CD14-positive monocyte (primary cell): ENCODE results near the gene XXYLT1. TPM values are rescaled to one million over a fixed set of nuclear protein-coding genes. Genes with fewer than 3 reads are reported as not detected.

Experiments used
- DNase-seq, 3 donors: peaks; one replicate each; pipeline ENCODE4 v3.0.0-alpha.2; 2011 to 2022
- H2AFZ ChIP-seq: 2 replicates; pipeline ENCODE4 v1.6.0; 2012; ENCODE audit warnings: mild to moderate bottlenecking, low read depth, low read length, inconsistent platforms; ENCODE audit not compliant: insufficient read depth, poor library complexity, severe bottlenecking
- H3K27ac ChIP-seq, 2 donors: 1 replicate in 1 of 2; 2 replicates in 1 of 2; pipeline ENCODE4 v1.5.1; 2012 to 2013; ENCODE audit warnings: low read length in 2 of 2, control low read depth in 1 of 2, inconsistent platforms in 1 of 2, low read depth in 1 of 2, mild to moderate bottlenecking in 1 of 2
- H3K27me3 ChIP-seq, 2 donors: one replicate each; pipeline versions ENCODE4 v1.6.0 to v1.6.1; 2011 to 2013; ENCODE audit warnings: low read length in 2 of 2; ENCODE audit not compliant: control insufficient read depth in 2 of 2, insufficient read depth in 2 of 2
- H3K36me3 ChIP-seq, 2 donors: replicated peaks in 1 of 2; 1 replicate in 1 of 2; 2 replicates in 1 of 2; pipeline versions ENCODE4 v1.5.1 to v1.6.1; 2012 to 2013; ENCODE audit warnings: low read length in 2 of 2, control low read depth in 1 of 2, inconsistent platforms in 1 of 2, mild to moderate bottlenecking in 1 of 2; ENCODE audit not compliant: insufficient read depth in 2 of 2, control insufficient read depth in 1 of 2
- H3K4me1 ChIP-seq, 2 donors: 1 replicate in 1 of 2; 2 replicates in 1 of 2; pipeline versions ENCODE4 v1.5.1 to v1.6.1; 2012 to 2013; ENCODE audit warnings: low read length in 2 of 2, control low read depth in 1 of 2, inconsistent platforms in 1 of 2, mild to moderate bottlenecking in 1 of 2, moderate library complexity in 1 of 2; ENCODE audit not compliant: insufficient read depth in 2 of 2, control insufficient read depth in 1 of 2
- H3K4me2 ChIP-seq: replicated peaks from 2 replicates; pipeline ENCODE3; 2012; ENCODE audit warnings: low read length, moderate library complexity, mild to moderate bottlenecking; ENCODE audit not compliant: poor library complexity, severe bottlenecking; ENCODE audit errors: extremely low read depth
- H3K4me3 ChIP-seq, 3 experiments: fragments of 200-600 bp in 1 of 3; sonication (generic) in 1 of 3; replicated peaks in 1 of 3; 1 replicate in 2 of 3; 2 replicates in 1 of 3; pipeline ENCODE4 v1.5.1; 2011 to 2013; ENCODE audit warnings: low read length in 3 of 3, mild to moderate bottlenecking in 3 of 3, control low read depth in 2 of 3, low read depth in 2 of 3, inconsistent platforms in 1 of 3, moderate library complexity in 1 of 3
- H3K79me2 ChIP-seq: 2 replicates; pipeline ENCODE4 v1.6.0; 2012; ENCODE audit warnings: mild to moderate bottlenecking, control low read depth, inconsistent platforms, low read length, moderate library complexity; ENCODE audit not compliant: insufficient read depth
- H3K9ac ChIP-seq: 2 replicates; pipeline ENCODE4 v1.6.0; 2017; ENCODE audit warnings: low read length, mild to moderate bottlenecking; ENCODE audit not compliant: insufficient read depth, poor library complexity, severe bottlenecking
- H3K9me3 ChIP-seq, 2 donors: replicated peaks in 1 of 2; 1 replicate in 1 of 2; 2 replicates in 1 of 2; pipeline versions ENCODE4 v1.5.1 to v1.6.1; 2012 to 2013; ENCODE audit warnings: low read length in 2 of 2, control low read depth in 1 of 2; ENCODE audit not compliant: control insufficient read depth in 1 of 2, insufficient read depth in 1 of 2
- H4K20me1 ChIP-seq: 2 replicates; pipeline ENCODE4 v1.6.0; 2012; ENCODE audit warnings: mild to moderate bottlenecking, low read length, control low read depth, moderate library complexity; ENCODE audit not compliant: insufficient read depth
- H3K27ac Mint-ChIP-seq, 7 donors: one replicate each; pipeline ENCODE4 v1.8.0; 2020; ENCODE audit warnings: mild to moderate bottlenecking in 7 of 7, mixed read lengths in 7 of 7, moderate library complexity in 6 of 7, inconsistent platforms in 2 of 7
- H3K27me3 Mint-ChIP-seq, 3 donors: one replicate each; pipeline ENCODE4 v1.8.0; 2021 to 2022; ENCODE audit warnings: low read depth in 3 of 3, mild to moderate bottlenecking in 3 of 3, mixed read lengths in 3 of 3, moderate library complexity in 3 of 3, inconsistent platforms in 1 of 3
- H3K36me3 Mint-ChIP-seq, 2 donors: one replicate each; pipeline ENCODE4 v1.8.0; 2020; ENCODE audit warnings: mixed read lengths in 2 of 2, inconsistent platforms in 1 of 2, mild to moderate bottlenecking in 1 of 2
- H3K4me1 Mint-ChIP-seq: one replicate; pipeline ENCODE4 v1.8.0; 2020; ENCODE audit warnings: mild to moderate bottlenecking, mixed read lengths
- H3K4me3 Mint-ChIP-seq, 2 donors: one replicate each; pipeline ENCODE4 v1.8.0; 2020; ENCODE audit warnings: mild to moderate bottlenecking in 2 of 2, mixed read lengths in 2 of 2, moderate library complexity in 1 of 2
- H3K9me3 Mint-ChIP-seq, 7 donors: one replicate each; pipeline ENCODE4 v1.8.0; 2020 to 2022; ENCODE audit warnings: mixed read lengths in 7 of 7, mild to moderate bottlenecking in 6 of 7, moderate library complexity in 6 of 7, inconsistent platforms in 2 of 7
- WGBS: methylation state at CpG from one replicate; pipeline ENCODE4 v1.1.5; 2013; ENCODE audit warnings: missing lambda C conversion rate; ENCODE audit not compliant: insufficient coverage; 5-methylcytosine and 5-hydroxymethylcytosine counted together
- intact Hi-C, 2 donors: fragments of 100-400 bp; cut with micrococcal nuclease; formaldehyde crosslinking; loops; one replicate each; pipeline versions ENCODE4 v1.15.0 to v1.15.1; 2023
- polyA plus RNA-seq, 3 donors: library from polyadenylated mRNA; depleted of rRNA in 1 of 3; unstranded in 2 of 3; stranded (reverse) in 1 of 3; fragments of 300-500 nt in 2 of 3; fragments of >200 nt in 1 of 3; fragmentation: Illumina TruSeq in 2 of 3; gene quantifications; 1 replicate in 2 of 3; 2 replicates in 1 of 3; pipeline ENCODE4 v1.2.3, GENCODE V29; 2012 to 2021
- TF ChIP-seq, protein P1 (sequence below): fragments of 200-600 bp; IDR thresholded peaks from one replicate; pipeline ENCODE4 v1.8.0; 2022; ENCODE audit warnings: antibody characterized with exemption, mild to moderate bottlenecking

The XXYLT1 gene
- polyA plus RNA-seq, 3 donors, result 11.8 to 13.5 (median 13.2) TPM

DNA sequence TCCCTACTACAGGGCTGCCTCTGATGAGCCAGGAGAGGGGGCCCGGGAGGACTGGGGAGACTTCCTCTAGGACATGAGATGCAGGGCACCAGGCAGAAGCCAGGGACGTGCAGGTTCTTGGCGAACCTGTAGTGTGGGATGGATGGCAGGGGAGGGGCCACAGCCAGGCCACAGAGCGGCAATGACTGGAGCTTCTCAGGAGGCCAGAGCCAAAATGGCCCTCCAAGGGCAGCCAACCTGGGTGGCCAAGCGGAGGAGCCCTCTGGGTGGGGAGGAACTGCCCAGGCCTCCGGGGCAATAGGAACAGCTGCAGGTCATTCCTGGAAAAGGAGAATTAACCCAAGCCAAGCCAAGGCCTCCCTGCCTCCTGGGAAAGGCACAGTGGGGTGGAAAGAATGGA lies 224.5 kb downstream of the XXYLT1 start:
- Histone ChIP-seq H3K9me3 (no peaks in the 10 kb centered on the region), H4K20me1 (no peaks in the 10 kb centered on the region), H3K79me2 (no peaks in the 10 kb centered on the region), H2AFZ (no peak overlapping the region), H3K4me2 (no peak overlapping the region), H3K4me3 (no peak overlapping the region), H3K36me3 (no peaks in the 10 kb centered on the region), H3K27me3 (no peaks in the 10 kb centered on the region), H3K27ac (no peak overlapping the region), H3K4me1 (peaks cover 21 to 25% of the 10 kb centered on the region in 2 donors), H3K9ac (no peak overlapping the region)
- no peak overlapping the region for H3K4me3 Mint-ChIP-seq
- WGBS, result 81% methylated on average over 5 of the region's 6 CpGs
- intact Hi-C loops, result no loop called here
- H3K27ac Mint-ChIP-seq, result no peak overlapping the region
- peaks cover 0 to 8% (median 4%) of the 10 kb centered on the region in 3 donors for H3K27me3 Mint-ChIP-seq
- H3K9me3 Mint-ChIP-seq, result no peaks in the 10 kb centered on the region
- DNase-seq, result no peak
- H3K4me1 Mint-ChIP-seq, result peaks cover 28% of the 10 kb centered on the region
- TF ChIP-seq, protein P1, sequence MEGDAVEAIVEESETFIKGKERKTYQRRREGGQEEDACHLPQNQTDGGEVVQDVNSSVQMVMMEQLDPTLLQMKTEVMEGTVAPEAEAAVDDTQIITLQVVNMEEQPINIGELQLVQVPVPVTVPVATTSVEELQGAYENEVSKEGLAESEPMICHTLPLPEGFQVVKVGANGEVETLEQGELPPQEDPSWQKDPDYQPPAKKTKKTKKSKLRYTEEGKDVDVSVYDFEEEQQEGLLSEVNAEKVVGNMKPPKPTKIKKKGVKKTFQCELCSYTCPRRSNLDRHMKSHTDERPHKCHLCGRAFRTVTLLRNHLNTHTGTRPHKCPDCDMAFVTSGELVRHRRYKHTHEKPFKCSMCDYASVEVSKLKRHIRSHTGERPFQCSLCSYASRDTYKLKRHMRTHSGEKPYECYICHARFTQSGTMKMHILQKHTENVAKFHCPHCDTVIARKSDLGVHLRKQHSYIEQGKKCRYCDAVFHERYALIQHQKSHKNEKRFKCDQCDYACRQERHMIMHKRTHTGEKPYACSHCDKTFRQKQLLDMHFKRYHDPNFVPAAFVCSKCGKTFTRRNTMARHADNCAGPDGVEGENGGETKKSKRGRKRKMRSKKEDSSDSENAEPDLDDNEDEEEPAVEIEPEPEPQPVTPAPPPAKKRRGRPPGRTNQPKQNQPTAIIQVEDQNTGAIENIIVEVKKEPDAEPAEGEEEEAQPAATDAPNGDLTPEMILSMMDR, result no peak
- no peaks in the 10 kb centered on the region for H3K36me3 Mint-ChIP-seq

DNA sequence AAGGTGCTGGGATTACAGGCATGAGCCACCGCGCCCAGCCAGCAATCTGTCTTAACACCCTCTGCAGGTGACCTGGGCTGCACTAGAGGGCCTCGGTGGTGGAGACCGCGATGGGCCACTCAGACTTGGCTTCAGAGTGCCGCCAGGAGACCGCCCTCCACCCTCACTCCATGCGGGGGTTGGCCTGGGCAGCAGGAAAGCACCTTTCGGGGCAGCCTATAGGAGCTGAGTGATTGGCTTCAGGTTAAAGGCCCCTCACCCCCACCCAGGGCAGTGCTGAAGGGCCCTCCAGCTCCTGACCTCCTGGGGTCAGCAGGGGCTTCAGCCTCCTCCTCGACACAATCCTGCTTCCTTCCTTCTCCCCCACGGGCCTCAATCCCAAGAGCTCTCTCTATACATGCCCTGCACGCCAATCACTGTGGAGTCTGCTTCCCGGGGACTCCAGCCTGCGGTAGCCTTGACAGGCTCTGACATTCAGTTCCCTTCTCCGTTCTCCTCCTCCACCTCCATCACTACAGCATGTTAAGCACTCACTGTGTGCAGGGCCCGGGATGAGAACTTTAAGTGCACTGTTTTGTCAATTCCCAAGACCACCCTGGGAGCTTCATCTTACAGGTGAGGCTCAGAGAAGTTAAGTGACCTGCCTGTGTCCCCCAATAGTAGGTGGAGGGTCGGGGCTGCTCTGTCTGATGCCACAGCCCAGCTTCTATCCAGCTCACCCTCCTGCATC lies 225.3 kb downstream of the XXYLT1 start:
- H3K4me1 Mint-ChIP-seq, result peaks cover 32% of the 10 kb centered on the region
- no peak overlapping the region for H2AFZ ChIP-seq
- H3K9me3 ChIP-seq, result no peaks in the 10 kb centered on the region
- H3K36me3 Mint-ChIP-seq, result no peaks in the 10 kb centered on the region
- WGBS, result 86% methylated on average over 11 of the region's 17 CpGs
- H3K27ac ChIP-seq, result no peak overlapping the region
- no peak overlapping the region for H3K9ac ChIP-seq
- no peaks in the 10 kb centered on the region for H3K36me3 ChIP-seq
- no peak overlapping the region for H3K4me3 ChIP-seq
- H4K20me1 ChIP-seq, result no peaks in the 10 kb centered on the region
- TF ChIP-seq, protein P1, result no peak
- H3K27me3 ChIP-seq, result no peaks in the 10 kb centered on the region
- no peak for DNase-seq
- H3K9me3 Mint-ChIP-seq, result no peaks in the 10 kb centered on the region
- H3K79me2 ChIP-seq, result no peaks in the 10 kb centered on the region
- H3K4me3 Mint-ChIP-seq, result no peak overlapping the region
- H3K27ac Mint-ChIP-seq, result peak overlapping the region in 1 of 7 donors; percentile 15
- peaks cover 0 to 8% (median 4%) of the 10 kb centered on the region in 3 donors for H3K27me3 Mint-ChIP-seq
- H3K4me1 ChIP-seq, result peaks cover 27 to 30% of the 10 kb centered on the region in 2 donors
- no peak overlapping the region for H3K4me2 ChIP-seq
- intact Hi-C loops, result no loop called here
